Pancreas (tissue), 10 donors: ENCODE results near the gene NDRG2. TPM values are rescaled to one million over a fixed set of nuclear protein-coding genes. Genes with fewer than 3 reads are reported as not detected.
A peak's percentile ranks its signal among the peaks of the same experiment; 100 is the strongest.

Source experiments
- ATAC-seq, 4 donors: fragments of 200-7000 bp; cut with Tn5 transposase; one replicate each; pipeline versions ENCODE4 v1.8.0 to v1.9.1; 2020; ENCODE audit warnings: mild to moderate bottlenecking in 4 of 4, moderate library complexity in 4 of 4
- DNase-seq, 6 donors: peaks; one replicate each; pipeline ENCODE4 v3.0.0-alpha.2; 2020
- FAIRE-seq: peaks from 2 replicates; lab custom pipeline; 2012; peaks lifted over from hg19 to GRCh38; lab: Jason Lieb, UNC
- H3K27ac ChIP-seq, 4 donors: fragments of 200-600 bp; sonication (generic); 1 replicate in 3 of 4; 2 replicates in 1 of 4; pipeline versions ENCODE4 v1.5.0 to v1.8.0; 2020
- H3K27me3 ChIP-seq, 4 donors: fragments of 200-600 bp; one replicate each; pipeline ENCODE4 v1.8.0; 2021
- H3K36me3 ChIP-seq, 3 donors: fragments of 200-600 bp; sonication (generic) in 1 of 3; one replicate each; pipeline versions ENCODE4 v1.5.0 to v1.8.0; 2020 to 2021
- H3K4me1 ChIP-seq, 3 donors: fragments of 200-600 bp; one replicate each; pipeline ENCODE4 v1.8.0; 2021
- H3K4me3 ChIP-seq, 4 donors: fragments of 200-600 bp; sonication (generic) in 2 of 4; one replicate each; pipeline versions ENCODE4 v1.5.0 to v1.8.0; 2020 to 2021
- H3K9me3 ChIP-seq, 4 donors: fragments of 200-600 bp; one replicate each; pipeline ENCODE4 v1.8.0; 2021
- CTCF ChIP-seq, 4 donors: fragments of 200-600 bp; sonication (generic) in 3 of 4; IDR thresholded peaks; one replicate each; pipeline versions ENCODE4 v1.5.0 to v1.8.0; 2021; ENCODE audit warnings: antibody characterized with exemption in 4 of 4
- WGBS, 2 donors: extraction: QIAGEN DNeasy Blood & Tissue Kit; methylation state at CpG; one replicate each; pipeline ENCODE4 v1.1.7; 2013; 5-methylcytosine and 5-hydroxymethylcytosine counted together
- intact Hi-C, 3 donors: fragments of 100-400 bp; cut with DNase I; formaldehyde crosslinking; loops; one replicate each; pipeline versions ENCODE4 v1.11.1 to v1.14.2; 2022
- polyA plus RNA-seq, 2 donors: library from polyadenylated mRNA; stranded (reverse); fragments of 200-250 nt; gene quantifications; one replicate each; pipeline ENCODE4 v1.2.3, GENCODE V29; 2013
- total RNA-seq, 6 donors: library from RNA; stranded (reverse); fragmentation: NEBNext Ultra II Directional in 4 of 6; extraction: Animal tissue kit (Norgen Biotek cat#: 25700) in 4 of 6; gene quantifications; one replicate each; pipeline versions ENCODE4 v1.2.1 to v1.2.4, GENCODE V29; 2021 to 2023
- donor health status: healthy with polysubstance abuse.
- donor health status: DM: no; HTN: no; CAD: no; lungs with moderate emphysema.
- donor health status: DM: no; HTN: no; CAD: no.
- donor health status: control.
- donor health status: control.
- donor health status: Bipolar disorder and iron deficiency.
- donor health status: DM: yes; HTN: yes; CAD: no.
- donor health status: DM: no; HTN: no; CAD: no.
- donor health status: DM: no; HTN: no; CAD: no.
- donor health status: DM: yes; HTN: yes; CAD: no.

Gene NDRG2
- total and polyA plus RNA-seq, 8 donors, result 37.5 to 159 (median 59.6) TPM

- no peaks in the 10 kb centered on the region for H3K27me3 ChIP-seq
- intact Hi-C loops, result no loop called here
- TF ChIP-seq CTCF (IDR thresholded peaks at IDR 0.05), result no peak
- DNase-seq (no peak), FAIRE-seq (no peak), ATAC-seq (no peak)
- H3K9me3 ChIP-seq, result no peaks in the 10 kb centered on the region
- H3K4me3 ChIP-seq, result no peak overlapping the region
- no peaks in the 10 kb centered on the region for H3K4me1 ChIP-seq
- no peak overlapping the region for H3K27ac ChIP-seq
- WGBS, 2 donors, result 82 to 89% methylated on average over 12 of the region's 12 CpGs
- no peaks in the 10 kb centered on the region for H3K36me3 ChIP-seq
Observed at GRCh38 chr14:21030531-21030930, 5.7 kb upstream of the NDRG2 start.

- no peaks in the 10 kb centered on the region for H3K4me1 ChIP-seq
- no peaks in the 10 kb centered on the region for H3K27me3 ChIP-seq
- ATAC-seq, result no peak
- intact Hi-C loops, result no loop called here
- 86 to 90% methylated on average over 5 of the region's 5 CpGs for WGBS, 2 donors
- DNase-seq, result no peak
- no peaks in the 10 kb centered on the region for H3K9me3 ChIP-seq
- no peak for TF ChIP-seq CTCF (IDR thresholded peaks at IDR 0.05)
- no peak within 1 kb of the TSS for H3K27ac ChIP-seq
- FAIRE-seq, result no peak
- H3K4me3 ChIP-seq, result no peak within 1 kb of the TSS
- H3K36me3 ChIP-seq, result no peaks in the 10 kb centered on the region
Observed at GRCh38 chr14:21029917-21030316, 5.1 kb upstream of the NDRG2 start, which contains the start of gene TPPP2. TPPP2 (plus strand) TSS chr14:21030217; CDS start chr14:21030582, 365 bp downstream.

- Histone ChIP-seq H3K27me3 (no peaks in the 10 kb centered on the region), H3K4me3 (no peak overlapping the region), H3K36me3 (no peaks in the 10 kb centered on the region), H3K4me1 (peaks cover 0 to 5% (median 3%) of the 10 kb centered on the region in 3 donors), H3K9me3 (no peaks in the 10 kb centered on the region), H3K27ac (peak overlapping the region in 1 of 4 donors; percentile 16)
- FAIRE-seq (no peak), DNase-seq (no peak), ATAC-seq (no peak)
- 46 to 50% methylated on average over 3 of the region's 3 CpGs for WGBS, 2 donors
- no peak for TF ChIP-seq CTCF (IDR thresholded peaks at IDR 0.05)
- intact Hi-C loops, result no loop called here
Observed at GRCh38 chr14:21026988-21027315, 2.1 kb upstream of the NDRG2 start.

GRCh38 chr14:21026274-21026987 is 1.6 kb upstream of the NDRG2 start:
- peaks cover 0 to 5% (median 3%) of the 10 kb centered on the region in 3 donors for H3K4me1 ChIP-seq
- no peak for TF ChIP-seq CTCF (IDR thresholded peaks at IDR 0.05)
- H3K36me3 ChIP-seq, result peaks cover 0 to 1% (median 0%) of the 10 kb centered on the region in 3 donors
- intact Hi-C loops, result no loop called here
- H3K27me3 ChIP-seq, result no peaks in the 10 kb centered on the region
- H3K27ac ChIP-seq, result peak overlapping the region in 1 of 4 donors; percentile 38
- peak in 1 of 6 donors; percentile 36 for DNase-seq
- FAIRE-seq, result no peak
- no peaks in the 10 kb centered on the region for H3K9me3 ChIP-seq
- 63 to 64% methylated on average over 7 of the region's 7 CpGs for WGBS, 2 donors
- no peak for ATAC-seq
- H3K4me3 ChIP-seq, result no peak overlapping the region
